Fibroblast of pulmonary artery (primary cell): Measurements from ENCODE around the gene ZFYVE1.
A peak's percentile ranks its signal among the peaks of the same experiment; 100 is the strongest.
"Not testable (repeated sequence)": the region's sequence is repeated elsewhere in the genome, so short reads cannot be mapped to it uniquely, and the experiment has no call there.

Experiments
- DNase-seq: peaks from one replicate; pipeline ENCODE4 v3.0.0-alpha.2; 2010; ENCODE audit warnings: low read depth
- H3K4me3 ChIP-seq: replicated peaks from 2 replicates; pipeline ENCODE4 v1.5.1; 2011; ENCODE audit warnings: low read depth, mild to moderate bottlenecking, control low read depth, low read length, moderate library complexity
- TF ChIP-seq, protein P1 (sequence below): IDR thresholded peaks from 2 replicates; pipeline ENCODE4 v1.5.1; 2011; ENCODE audit warnings: mild to moderate bottlenecking, control low read depth, low read length, inconsistent platforms; ENCODE audit errors: missing control alignments

ZFYVE1 gene

GRCh38 chr14:72957213-72957612 lies 69.7 kb downstream of the ZFYVE1 start:
- TF ChIP-seq, protein P1, sequence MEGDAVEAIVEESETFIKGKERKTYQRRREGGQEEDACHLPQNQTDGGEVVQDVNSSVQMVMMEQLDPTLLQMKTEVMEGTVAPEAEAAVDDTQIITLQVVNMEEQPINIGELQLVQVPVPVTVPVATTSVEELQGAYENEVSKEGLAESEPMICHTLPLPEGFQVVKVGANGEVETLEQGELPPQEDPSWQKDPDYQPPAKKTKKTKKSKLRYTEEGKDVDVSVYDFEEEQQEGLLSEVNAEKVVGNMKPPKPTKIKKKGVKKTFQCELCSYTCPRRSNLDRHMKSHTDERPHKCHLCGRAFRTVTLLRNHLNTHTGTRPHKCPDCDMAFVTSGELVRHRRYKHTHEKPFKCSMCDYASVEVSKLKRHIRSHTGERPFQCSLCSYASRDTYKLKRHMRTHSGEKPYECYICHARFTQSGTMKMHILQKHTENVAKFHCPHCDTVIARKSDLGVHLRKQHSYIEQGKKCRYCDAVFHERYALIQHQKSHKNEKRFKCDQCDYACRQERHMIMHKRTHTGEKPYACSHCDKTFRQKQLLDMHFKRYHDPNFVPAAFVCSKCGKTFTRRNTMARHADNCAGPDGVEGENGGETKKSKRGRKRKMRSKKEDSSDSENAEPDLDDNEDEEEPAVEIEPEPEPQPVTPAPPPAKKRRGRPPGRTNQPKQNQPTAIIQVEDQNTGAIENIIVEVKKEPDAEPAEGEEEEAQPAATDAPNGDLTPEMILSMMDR: no peak
- DNase-seq: no peak
- no peak overlapping the region for H3K4me3 ChIP-seq

DNA sequence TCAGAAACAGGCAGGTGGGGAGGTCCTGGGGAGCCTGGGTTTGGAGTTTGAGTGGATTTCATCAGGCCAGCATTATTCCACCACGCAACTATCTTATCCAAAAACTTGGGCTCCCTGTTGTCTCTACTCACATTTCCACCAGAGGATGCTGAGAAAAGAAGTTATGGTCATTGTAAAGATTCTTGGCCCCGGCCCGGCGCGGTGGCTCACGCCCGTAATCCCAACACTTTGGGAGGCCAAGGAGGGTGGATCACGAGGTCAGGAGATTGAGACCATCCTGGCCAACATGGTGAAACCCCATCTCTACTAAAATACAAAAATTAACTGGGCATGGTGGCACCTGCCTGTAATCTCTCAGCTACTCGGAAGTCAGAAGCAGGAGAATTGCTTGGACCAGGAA lies 70.2 kb downstream of the ZFYVE1 start:
- not testable (repeated sequence) for H3K4me3 ChIP-seq, DNase-seq

DNA sequence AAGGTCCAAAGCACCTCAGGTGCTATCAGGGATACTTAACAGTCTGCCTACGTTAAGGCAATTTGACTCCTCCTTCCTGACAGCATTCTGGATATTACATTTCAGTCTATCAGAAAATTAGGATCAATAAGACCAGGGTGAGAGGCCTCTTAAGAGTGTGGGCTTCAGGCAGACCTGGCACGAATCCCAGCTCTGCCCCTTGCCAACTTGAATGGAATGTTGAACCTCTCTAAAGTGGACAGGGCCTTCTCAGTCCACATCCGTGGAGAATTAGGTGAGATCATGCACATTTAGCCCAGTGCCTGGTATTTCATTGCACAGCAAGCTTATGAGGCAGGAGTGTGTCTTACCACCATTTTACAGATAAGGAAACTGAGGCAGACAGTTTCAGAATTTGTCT lies 74.7 kb downstream of the ZFYVE1 start:
- TF ChIP-seq, protein P1: no peak
- no peak for DNase-seq
- H3K4me3 ChIP-seq: no peak overlapping the region

DNA sequence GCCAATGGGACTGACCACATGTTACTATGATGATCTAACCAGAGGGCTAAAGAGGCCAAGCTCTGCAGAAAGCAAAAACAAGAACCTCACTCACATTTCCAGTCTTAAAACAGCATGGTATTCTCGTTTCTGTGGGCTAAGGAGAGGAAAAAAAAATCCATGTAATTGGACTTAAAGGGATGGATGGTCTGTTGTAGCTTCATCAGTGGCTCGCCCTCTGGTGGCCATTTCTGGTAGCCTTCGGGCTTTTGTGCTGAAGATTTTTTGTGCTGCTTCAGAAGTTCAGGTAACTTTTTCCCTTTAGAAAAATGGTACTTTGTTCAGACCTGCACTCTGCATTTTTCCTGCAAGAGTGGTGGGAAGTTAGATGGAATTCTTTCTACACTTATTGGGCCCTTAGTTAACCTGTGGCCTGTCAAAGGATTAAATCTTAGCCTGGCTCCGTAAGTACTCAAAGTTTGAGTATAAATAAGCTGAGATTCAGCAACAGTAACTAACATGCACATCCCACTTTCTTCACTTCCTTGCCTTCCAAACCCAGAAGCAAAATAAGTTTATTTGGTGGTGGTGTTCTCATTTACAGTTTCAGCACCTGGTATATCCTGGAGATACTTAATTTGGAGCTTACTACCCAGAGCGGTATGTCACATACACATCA lies 78.3 kb downstream of the ZFYVE1 start:
- DNase-seq: peak; percentile 78
- TF ChIP-seq, protein P1: peak; percentile 95
- H3K4me3 ChIP-seq: no peak overlapping the region

- H3K4me3 ChIP-seq: no peak overlapping the region
- no peak for DNase-seq
- TF ChIP-seq, protein P1: no peak
Measured at GRCh38 chr14:72947366-72948160, 79.3 kb downstream of the ZFYVE1 start.

DNA sequence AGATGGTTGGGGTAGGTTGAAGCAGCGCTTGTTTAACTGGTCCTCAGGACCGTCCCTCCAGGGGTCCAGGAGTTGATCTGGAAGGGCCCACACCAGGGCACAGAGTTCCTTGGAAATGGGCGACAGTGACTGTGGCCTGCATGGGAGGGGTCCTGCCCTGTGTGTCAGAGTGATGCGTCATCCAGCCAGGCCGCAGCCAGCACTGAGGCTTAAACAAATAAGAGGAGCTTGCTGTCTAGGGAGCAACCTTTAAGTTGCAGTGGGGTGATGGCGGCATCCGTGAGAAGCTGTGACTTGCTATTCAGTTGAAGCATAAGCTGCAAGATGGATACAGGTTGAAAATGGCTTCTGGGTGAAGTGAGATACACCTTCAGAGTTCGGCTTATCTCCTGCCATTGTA lies 80.4 kb downstream of the ZFYVE1 start:
- TF ChIP-seq, protein P1: no peak
- no peak overlapping the region for H3K4me3 ChIP-seq
- no peak for DNase-seq

DNA sequence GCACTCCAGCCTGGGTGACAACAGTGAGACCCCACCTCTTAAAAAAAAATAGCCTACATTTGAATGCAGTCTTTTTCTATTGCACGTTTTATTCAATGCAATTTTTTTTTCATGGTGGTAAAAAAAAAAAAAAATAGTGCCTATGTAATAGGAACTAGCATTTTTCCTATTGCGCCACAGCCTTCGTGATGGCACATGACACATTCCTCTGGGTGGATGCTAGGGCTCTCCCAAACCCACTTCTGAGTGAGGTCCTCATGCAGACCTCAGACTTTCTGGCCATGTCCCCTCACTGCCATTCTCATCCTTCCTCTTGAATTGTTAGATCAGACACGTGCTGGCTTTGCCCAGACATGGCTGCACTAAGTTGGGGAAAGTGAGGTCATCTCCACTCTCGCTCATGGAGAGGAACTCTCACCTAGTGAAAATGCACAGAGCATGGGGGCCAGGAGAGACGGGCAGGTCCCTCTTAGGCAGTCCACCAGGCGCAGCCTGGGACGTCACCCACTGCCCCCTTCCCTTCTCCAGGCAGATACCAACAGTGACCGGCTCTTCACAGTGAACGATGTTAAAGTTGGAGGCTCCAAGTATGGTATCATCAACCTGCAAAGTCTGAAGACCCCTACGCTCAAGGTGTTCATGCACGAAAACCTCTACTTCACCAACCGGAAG lies 81.4 kb downstream of the ZFYVE1 start:
- DNase-seq: no peak
- TF ChIP-seq, protein P1: no peak
- no peak overlapping the region for H3K4me3 ChIP-seq
